Endometrium (tissue), 2 donors: ENCODE results near the gene DYNAP.

Experiments used
- FAIRE-seq: peaks from 2 replicates; lab custom pipeline; 2012; peaks lifted over from hg19 to GRCh38; lab: Jason Lieb, UNC
- donor health status: control.
- donor health status: control.

Gene DYNAP

DNA sequence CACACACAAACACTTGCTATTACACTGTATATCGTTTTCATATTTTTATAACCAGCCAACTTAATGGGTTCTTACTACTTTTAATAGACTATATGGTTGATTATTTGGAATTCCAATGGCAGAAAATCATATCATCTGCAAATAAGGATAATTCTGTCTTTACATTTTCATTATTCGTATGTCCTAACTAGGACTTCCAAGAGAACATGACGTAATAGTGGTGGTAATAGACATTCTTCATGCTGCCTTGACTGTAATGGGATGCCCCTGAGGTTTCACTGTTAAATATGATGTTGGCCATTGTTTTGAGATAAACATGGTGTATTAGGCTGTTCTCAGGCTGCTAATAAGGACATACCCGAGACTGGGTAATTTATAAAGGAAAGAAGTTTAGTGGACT lies 45.2 kb downstream of the DYNAP start:
- no peak for FAIRE-seq

DNA sequence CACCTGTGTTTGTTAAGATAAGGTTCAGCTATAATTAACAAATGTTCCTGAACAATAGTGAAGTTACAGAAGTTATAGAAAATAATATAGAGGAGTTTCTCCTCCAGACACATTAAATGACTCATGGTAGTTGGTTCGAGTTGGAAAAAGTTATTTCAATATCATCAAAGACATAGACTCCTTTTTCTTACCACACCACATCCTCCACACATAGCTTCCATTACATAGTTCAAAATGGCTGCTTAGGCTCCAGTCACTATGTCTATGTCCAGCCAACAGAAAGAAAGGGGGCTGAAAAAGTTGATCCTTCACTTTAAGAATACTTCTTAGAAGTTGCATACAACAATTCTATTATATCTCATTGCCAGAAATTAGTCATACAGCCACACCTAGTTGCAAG lies 50.7 kb downstream of the DYNAP start:
- FAIRE-seq: no peak

DNA sequence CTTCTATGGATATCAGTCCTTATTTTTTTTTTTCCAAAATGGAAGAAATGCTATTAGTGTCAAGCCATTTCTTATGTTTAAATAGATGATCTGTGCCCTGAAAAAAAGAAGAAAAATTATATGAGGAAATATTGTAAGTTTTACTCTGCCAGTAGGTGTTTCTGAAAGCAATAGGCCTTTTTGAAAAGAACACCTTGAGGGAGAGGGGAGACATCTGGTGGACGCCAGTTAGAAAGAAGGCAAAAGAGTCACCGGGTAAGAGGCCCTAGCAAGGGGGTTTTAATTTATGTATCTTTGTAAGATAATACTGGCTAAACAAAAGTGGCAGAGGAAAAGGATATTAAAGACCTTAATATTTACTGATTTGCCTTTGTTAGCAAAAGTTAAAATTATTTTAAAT lies 56.1 kb downstream of the DYNAP start:
- FAIRE-seq: no peak
